HG03097 (cell line): ENCODE results near the gene NTMT1.
A peak's percentile ranks its signal among the peaks of the same experiment; 100 is the strongest.
"Not testable (repeated sequence)": the region's sequence is repeated elsewhere in the genome, so short reads cannot be mapped to it uniquely, and the experiment has no call there.

Source experiments
- ATAC-seq: cut with Tn5 transposase; IDR thresholded peaks from one replicate; pipeline ENCODE4 v1.9.1; 2021; ENCODE audit not compliant: unreplicated experiment, low FRiP score

Gene NTMT1

DNA sequence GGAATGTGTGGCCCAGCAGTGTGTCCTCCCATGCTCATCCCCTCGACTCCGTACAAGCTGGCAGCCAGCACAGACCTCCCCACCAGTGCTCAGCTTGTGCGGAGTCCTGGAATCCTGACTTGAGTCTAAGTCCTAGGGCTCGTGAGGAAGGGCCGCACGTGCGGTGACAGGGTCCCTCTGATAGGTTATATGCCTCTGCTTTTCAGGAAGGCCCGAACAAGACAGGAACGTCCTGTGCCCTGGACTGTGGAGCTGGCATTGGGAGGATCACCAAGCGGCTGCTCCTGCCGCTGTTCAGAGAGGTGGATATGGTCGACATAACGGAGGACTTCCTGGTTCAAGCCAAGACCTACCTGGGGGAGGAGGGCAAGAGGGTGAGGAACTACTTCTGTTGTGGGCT, 7.9 kb downstream of the NTMT1 start:
- no peak for ATAC-seq

- ATAC-seq, result no peak
These were observed 9.4 kb downstream of the NTMT1 start for GRCh38 chr9:129635099-129636065.

DNA sequence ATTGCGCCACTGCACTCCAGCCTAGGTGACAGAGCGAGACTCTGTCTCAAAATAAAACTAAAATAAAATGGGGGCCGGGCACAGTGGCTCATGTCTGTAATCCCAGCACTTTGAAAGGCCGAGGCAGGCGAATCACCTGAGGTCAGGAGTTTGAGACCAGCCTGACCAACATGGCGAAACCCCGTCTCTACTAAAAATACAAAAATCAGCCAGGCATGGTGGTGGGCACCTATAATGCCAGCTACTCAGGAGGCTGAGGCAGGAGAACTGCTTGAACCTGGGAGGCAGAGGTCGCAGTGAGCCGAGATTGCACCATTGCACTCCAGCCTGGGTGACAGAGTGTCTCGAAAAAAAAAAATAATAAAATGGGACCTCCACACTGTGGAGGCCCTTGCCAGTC, 10.4 kb downstream of the NTMT1 start:
- ATAC-seq, result not testable (repeated sequence)

- ATAC-seq, result no peak
These were observed 11.1 kb downstream of the NTMT1 start for GRCh38 chr9:129637102-129637501.

GRCh38 chr9:129637673-129638439, 11.9 kb downstream of the NTMT1 start:
- no peak for ATAC-seq

- no peak for ATAC-seq
These were observed 13.2 kb downstream of the NTMT1 start for GRCh38 chr9:129639034-129639630.

DNA sequence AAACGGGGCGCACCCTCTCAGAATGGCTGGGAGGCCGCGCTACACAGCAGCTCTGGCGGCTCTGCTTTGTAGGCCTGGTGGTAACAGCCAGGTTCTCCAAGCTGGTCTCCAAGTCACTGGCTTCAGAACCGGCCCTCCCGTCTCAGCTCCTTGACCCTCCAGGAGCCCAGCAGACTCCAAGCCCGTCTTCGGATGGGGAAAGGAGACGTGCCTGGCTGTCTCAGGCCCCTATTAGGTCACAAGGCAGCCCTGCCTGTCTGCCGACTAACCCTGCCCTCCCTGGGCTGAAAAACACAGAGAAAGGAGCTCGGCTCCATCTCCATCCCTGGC, 13.8 kb downstream of the NTMT1 start:
- no peak for ATAC-seq

DNA sequence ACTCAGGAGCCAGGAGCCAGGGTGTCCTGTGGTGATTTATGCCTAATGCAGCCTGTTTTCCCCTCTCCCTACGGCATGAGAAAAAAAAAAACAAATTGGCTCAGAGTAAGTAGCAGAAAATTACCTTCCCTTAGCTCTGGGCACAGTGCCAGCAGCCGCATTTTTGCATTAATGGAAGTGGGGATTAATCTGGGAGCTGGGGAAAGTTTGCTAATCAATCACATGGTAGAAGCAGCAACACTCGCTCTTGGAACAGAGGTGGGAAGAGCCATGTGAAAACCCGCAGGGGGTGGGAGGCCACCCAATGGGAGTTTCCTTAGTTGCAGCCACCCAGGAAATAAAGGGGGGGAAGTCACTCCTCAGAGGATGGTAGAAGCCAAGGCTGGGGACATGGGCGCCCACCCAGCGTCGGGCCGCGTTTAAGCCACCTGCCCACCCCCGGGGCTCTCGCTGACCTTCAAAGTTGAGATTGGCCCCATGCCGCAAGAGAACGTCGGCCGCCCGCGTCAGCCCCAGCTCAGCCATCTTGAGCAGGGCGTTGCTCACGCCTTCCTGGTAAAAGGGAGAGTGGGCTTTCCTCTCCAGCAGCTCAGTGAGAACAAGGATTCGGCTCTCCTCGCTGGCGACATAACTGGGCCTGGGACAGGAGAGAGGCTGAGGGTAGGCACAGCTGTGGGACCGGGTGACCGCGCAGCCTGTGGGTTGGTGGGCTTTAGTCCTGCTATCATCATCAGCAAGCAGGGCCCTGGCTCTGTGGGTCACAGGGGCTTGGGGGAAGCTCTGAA, 14.3 kb downstream of the NTMT1 start:
- no peak for ATAC-seq

GRCh38 chr9:129640871-129641749, 15.1 kb downstream of the NTMT1 start:
- ATAC-seq, result no peak

DNA sequence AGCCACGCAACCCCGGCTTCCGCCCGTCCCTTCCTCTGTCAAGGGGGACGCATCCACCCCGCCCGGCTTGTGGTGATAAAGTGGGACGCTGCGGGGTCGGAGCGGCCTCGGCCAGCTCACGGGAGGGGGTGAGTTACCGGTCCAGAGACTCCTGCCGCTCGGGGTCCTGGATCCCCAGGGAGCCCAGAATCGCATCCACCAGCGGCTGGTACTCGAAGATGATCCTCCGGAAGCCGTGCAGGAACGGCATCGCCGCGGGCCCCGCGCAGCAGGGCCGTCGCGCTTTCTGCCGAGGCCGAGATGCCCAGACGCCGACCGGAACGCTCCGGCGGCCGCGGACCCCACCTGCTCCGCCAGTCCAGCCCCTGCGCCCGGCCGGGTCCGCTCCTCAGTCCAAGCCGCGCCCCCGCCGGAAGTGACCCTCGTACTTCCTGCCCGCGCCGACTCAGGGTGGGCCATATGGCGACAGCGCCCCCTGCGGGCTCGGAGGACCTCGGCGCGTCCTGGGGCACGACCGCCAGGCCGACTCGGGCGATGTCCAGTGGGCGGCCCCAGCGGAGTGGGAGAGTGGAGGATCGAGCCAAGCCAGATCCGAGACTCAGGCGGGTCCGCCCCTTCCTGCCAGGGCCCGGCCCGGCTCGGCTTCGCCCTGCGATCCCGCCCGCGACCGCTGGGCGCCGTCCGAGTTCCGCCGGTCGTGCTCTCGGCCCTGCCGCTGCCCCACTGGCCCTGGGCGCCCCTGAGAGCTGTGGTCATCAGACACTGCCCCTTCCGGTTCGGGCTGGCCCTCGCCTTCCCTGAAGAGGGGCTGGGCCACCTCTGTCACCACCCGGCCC, 16.0 kb downstream of the NTMT1 start, which contains the start of gene ASB6:
Gene ASB6, minus strand, starts transcription at position 402 of the 836 bp plus-strand sequence. Its CDS starts 152 bp downstream, at position 250.
- peak; percentile 93 for ATAC-seq

- no peak for ATAC-seq
These were observed 17.7 kb downstream of the NTMT1 start for GRCh38 chr9:129643706-129644105.

- ATAC-seq, result no peak
These were observed 18.4 kb downstream of the NTMT1 start for GRCh38 chr9:129644365-129644764.

DNA sequence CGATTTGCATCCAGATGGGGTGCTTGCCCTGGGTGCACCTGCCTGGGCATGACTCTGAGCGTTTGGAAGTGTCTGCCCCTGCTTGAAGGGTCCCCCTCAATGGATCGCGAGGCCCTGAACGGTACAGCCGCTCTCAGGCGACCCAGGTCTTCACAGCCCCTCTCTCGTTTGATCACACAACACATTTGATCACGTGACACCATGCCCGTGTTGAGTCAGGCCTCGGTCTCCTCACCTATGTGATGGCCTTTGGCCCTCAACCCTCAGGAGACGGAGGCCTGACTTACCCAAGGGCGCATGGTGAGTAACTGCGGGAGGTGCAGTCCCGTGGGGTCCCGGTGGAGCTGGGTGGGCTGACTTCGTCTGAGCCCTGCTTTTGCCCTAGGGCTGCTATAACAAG, 18.9 kb downstream of the NTMT1 start:
- ATAC-seq, result no peak

GRCh38 chr9:129646252-129646651, 20.3 kb downstream of the NTMT1 start:
- ATAC-seq, result no peak

DNA sequence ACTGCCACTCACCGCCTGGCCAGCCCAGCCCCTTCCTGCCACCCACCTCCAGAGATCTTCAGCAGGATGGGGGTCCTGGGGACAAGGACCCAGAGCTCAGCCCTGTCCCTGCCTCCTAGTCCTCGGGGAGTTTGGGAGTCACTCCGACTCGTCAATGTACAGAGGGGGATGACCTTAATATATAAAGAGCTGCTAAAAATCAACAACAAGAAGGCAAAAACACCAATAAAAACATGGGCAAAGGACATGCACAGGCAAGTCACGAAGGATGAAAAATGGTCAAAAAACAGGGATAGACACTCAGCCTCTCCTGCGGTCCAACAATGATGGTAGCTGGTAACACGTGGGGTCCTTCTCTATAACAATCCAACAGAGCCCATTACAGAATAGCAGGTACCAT, 20.7 kb downstream of the NTMT1 start:
- no peak for ATAC-seq

DNA sequence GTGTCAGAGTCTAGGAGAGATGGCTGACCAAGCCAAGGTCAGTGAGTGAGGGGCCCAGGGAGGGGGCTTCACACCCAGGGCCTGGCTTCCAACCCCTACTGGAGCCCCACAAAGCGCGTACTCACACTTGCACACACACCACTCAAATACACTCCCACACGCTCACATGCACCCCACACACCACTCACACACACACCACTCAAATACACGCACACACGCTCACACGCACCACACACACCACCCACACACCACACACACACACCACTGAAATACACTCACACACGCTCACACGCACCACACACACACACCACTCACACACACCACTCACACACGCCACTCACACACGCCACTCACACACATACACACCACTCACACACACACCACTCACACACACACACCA, 21.7 kb downstream of the NTMT1 start:
- no peak for ATAC-seq

DNA sequence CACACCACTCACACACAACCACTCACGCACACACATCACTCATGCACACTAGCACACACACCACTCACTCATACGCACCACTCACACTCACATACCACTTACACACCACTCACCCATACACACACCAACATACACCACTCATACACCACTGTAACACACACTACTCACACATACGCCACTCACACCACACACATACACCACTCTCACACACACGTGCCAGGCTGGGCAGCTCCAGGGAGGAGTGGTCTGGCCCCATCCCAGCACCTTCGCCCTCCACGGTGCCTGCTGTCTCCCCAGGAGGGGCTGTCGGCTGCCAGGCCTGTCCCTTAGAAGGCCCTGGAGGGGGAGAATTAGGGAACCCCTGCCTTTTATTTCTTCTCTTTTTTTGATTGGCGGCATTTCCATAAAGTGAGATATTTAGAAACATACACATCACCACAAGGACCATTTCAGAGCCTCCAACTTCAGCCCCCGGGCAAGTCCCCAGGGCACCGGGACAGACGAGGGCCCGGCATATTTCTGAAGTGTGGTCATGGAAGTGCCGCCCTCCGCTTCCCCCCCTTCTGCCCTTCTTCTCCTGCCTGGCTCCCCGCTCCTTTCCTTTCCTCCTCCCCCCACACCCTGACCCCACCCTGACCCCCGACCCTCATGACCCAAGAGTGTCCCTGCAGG, 22.3 kb downstream of the NTMT1 start:
- no peak for ATAC-seq

DNA sequence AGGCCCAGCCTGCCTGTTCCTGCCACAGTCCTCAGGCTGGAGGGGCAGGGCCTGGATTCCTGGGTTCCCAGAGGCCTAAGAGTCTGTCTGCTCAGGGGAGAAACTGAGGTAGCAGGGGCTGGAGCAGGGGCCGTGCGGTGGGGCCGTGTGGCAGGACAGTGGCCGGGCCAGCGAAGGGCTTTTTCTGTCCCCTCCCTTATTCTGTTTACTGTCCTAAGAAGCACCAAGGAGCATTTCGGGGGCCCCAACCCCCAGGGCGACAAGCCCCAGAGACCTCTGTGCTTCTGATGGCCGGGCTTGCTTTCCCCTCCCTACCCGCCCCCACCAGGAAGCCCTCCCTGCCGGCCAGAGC, 22.8 kb downstream of the NTMT1 start:
- ATAC-seq, result no peak
